ENCODE data around the gene PMFBP1.

PMFBP1 gene, protein sequence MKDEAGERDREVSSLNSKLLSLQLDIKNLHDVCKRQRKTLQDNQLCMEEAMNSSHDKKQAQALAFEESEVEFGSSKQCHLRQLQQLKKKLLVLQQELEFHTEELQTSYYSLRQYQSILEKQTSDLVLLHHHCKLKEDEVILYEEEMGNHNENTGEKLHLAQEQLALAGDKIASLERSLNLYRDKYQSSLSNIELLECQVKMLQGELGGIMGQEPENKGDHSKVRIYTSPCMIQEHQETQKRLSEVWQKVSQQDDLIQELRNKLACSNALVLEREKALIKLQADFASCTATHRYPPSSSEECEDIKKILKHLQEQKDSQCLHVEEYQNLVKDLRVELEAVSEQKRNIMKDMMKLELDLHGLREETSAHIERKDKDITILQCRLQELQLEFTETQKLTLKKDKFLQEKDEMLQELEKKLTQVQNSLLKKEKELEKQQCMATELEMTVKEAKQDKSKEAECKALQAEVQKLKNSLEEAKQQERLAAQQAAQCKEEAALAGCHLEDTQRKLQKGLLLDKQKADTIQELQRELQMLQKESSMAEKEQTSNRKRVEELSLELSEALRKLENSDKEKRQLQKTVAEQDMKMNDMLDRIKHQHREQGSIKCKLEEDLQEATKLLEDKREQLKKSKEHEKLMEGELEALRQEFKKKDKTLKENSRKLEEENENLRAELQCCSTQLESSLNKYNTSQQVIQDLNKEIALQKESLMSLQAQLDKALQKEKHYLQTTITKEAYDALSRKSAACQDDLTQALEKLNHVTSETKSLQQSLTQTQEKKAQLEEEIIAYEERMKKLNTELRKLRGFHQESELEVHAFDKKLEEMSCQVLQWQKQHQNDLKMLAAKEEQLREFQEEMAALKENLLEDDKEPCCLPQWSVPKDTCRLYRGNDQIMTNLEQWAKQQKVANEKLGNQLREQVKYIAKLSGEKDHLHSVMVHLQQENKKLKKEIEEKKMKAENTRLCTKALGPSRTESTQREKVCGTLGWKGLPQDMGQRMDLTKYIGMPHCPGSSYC

DNA sequence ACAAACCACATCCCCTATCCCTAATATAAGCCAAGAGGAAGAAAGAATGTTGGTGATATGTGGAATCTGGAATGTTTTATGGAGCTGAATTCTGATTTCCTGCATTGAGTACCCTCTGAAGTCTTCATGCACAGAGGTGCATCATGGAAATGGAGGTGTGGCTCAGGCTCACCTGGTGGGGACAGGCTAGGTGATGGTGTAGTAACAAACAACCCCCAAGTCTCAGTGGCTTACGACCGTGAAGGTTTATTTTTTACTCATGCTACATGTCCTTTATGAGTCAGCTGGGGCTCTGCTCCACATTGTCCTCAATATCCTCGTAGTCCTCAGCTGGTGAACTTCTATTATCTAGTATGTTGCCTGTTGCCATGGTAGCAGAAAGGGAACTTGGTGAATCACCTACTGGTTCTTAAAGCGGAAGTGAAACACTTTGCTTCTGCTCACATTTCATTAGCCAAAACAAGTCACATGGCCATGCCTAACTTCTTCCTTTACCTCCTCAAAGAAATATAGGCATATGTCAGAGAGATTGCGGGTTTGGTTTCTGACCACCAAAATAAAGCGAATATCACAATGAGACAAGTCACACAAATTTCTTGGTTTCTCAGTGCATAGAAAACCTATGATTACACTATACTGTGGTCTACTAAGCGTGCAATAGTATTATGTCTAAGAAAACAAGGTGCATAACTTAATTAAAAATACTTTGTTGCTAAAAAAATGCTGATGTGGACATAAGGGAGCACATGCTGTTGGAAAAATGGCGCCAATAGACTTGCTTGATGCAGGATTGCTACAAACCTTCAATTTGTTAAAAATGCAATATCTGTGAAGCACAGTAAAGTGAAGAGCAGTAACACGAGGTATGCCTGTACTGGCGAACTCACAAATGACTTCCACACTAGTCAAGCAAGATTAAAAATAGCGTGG lies at the start of gene PMFBP1:
PMFBP1 (minus strand) TSS at position 51 of the 930 bp plus-strand sequence. CDS start 947 bp downstream, outside the sequence.
- DNase-seq: peak; percentile 2

DNA sequence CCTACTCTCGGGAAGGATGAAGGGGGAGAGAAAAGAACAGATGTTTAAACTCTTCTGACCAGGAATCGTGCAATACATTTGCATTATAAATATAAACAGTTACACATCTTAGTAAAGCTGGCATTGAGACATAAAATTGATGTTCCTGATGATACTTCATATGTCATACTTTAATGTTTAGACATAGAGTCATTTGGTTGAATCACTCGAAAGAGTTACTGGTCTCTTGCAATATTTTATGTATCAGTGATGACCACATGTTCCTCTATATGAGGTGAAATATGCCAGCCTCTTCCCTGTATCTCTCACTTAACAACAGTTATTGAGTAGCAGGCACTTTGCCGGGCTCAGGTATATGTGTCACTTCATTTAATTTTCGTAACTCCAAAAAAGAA lies 49.7 kb upstream of the PMFBP1 start:
- no peak for DNase-seq

DNA sequence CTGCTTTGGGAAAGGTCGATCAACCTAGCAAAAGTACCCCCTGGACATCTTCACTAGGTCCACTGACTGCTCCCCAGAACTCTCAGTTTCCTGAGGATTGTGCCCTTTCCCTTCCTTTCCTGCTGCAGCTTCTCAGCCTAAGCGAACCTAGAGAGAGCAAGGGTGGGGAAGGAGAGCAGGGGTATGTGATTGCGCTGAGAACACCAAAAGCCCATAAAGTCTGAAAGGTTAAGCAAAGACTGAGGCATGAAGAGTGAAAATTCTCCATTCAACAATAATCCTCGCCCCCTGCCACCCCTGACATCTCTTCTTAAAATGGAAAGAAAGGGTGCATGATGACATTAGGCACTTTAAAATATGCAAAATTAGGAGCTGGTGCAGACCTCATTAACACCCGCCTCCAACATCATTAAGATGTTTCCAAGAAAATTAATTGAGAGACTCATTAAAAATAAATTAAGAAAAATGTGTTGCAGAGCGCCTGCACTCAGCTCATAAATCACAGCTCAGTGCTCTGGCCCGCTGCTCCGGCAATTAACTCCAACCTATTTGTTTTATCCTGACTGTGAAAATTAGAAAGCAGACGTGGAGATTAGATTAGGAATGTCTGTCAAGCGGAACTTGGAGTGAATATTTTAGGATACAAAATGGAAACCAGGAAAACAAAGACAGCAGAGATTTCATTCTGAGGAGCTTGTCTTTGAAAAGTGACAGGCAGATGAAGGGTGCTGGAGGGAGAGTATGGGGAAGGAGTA lies 49.1 kb upstream of the PMFBP1 start:
- DNase-seq: no peak

DNA sequence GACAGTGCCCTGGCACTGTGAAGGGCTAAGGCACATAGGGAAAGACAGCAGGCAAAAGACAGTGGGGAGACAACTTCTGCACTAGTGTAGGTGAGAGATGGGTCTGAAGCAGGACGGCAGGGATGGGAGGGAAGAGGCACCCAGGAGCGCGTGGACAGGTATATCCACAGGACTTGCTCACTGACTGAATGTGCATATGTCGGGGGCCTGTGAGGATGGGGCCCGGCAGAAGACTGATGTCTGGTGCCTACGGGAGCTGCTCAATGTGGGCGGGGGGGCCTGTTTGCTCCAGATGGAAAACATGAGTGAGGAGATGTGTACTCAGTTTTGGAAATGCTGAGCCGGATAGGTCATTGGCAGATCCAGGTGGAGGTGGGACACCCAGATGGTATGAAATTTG lies 47.3 kb upstream of the PMFBP1 start:
- no peak for DNase-seq

DNA sequence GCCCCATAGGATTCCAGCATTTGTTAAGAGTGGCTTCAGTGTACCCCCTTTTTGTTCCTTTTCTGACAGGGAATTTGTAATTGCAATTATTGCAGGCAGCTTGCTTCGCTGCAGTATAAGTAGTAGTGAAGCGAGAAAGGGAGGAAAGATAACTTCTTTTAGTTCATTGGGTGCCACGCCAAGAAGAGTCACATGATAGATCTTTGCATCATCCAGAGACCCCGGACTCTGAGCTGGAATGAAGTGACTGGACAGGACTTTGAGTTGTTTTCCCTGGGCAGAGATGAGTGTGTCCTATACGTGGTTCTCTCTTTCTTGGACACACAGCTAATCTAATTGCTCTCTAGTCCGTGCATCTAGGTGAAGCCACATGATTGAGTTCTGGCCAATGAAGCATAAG lies 44.8 kb upstream of the PMFBP1 start:
- no peak for DNase-seq

DNA sequence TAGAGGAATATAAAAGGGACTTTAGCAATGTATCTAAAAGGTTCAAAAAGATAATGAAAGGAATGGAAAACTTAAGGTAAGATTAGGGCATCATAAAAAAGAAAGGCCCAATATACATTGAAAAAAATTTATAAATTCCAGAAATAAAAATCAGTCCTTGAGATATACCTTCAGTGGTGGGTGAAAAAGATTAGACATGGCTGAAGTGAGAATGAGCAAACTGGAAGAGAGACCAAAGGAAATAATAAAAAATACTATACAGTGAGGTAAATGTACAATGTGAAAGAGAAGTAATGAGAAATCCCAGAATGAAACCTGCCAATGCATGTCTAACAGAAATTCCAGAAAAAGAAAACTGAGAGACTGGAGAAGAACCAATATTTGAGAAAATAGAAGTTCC lies 42.9 kb upstream of the PMFBP1 start:
- no peak for DNase-seq

DNA sequence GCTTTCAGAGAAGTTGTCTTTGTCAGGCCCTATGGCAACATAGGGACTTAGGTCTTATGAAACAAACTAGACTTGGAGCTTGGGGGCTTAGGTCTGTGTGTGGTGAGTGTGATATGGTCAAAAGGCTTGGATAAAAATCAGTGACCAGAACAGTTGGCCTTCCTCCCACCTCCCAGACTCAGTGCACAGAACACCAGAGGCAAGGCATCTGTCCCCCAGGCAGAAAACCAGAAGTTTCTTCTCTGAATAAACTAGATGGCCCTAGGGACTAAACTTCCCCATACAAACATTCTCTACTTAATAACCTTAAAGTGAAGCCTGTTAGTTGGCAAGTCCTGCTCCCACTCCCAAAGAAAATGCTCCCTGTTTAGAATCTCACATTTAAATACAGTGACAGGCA lies 39.2 kb upstream of the PMFBP1 start:
- no peak for DNase-seq

DNA sequence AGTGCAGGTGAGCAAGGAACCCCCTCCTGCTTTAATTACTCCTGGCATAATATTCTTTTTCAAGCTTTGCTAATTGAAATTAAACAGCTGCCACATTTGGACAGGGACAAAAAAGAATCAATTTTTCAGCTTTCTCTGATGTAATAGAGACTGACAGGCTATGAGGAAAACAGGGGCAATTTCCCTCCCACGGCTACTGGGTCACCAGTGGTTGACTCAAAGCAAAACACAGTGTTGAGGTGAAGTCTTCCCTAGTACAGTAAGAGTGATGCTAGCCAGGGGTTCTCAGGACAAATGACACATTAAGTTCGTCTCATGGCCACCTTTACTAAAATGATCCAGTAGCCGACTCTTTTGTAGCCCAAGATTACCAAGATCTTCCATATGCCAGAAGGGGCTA lies 38.6 kb upstream of the PMFBP1 start:
- no peak for DNase-seq

DNA sequence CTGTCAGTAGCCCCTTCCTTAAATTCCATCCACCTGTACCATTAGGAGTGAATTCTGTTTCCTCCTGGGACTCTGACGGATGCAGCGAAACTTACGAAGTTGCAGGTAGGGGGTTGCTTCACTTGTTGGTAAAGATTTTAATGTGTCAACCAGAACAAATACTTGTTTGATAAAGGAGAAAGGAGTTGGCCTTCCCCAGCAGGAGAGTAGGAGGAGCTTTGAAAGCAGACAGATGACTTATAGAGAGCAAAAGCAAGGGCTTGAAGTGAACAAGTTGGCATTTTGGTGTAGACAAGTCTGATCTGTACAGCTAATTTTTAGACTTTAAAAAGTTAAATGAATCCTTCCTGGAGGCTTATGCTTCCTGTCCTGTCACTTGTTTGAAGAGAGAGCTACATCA lies 38.1 kb upstream of the PMFBP1 start:
- DNase-seq: no peak

DNA sequence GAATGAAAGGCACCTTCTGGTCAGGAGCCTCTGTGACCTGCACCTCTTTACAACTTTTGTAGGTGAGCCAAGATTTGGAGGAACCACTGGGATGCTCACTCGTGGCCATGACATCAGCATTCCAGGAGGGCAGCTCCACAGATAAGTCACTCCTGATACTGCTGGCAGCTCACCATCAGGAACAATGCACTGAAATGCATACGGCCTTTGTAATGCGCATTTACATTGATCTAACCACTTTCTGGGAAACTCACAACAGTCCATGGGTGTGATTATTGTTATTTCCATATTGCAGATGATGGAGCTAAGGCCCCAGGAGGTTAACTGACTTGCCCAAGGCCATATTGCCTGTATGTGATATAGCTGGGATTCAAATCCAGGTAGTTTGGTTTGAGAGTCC lies 34.3 kb upstream of the PMFBP1 start:
- no peak for DNase-seq

DNA sequence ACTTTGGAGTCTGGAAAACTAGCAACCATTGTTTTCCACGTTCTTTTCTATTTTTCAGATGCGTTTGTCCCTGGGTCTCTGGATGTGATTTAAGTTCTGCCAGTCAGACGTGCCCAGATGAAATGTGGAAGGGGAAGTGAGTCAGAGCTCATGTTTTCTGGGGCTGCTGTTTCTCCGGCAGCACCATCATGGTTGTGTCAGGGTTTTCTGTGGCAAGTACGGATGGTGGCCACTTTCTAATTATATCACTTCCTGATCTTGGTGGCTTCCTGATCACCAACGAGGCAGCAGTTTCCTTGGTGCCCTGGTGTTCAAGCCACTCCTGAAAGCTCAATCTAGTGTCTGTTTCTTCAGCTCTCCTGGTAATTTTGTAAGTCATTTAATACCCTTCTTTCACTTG lies 31.4 kb upstream of the PMFBP1 start:
- no peak for DNase-seq

DNA sequence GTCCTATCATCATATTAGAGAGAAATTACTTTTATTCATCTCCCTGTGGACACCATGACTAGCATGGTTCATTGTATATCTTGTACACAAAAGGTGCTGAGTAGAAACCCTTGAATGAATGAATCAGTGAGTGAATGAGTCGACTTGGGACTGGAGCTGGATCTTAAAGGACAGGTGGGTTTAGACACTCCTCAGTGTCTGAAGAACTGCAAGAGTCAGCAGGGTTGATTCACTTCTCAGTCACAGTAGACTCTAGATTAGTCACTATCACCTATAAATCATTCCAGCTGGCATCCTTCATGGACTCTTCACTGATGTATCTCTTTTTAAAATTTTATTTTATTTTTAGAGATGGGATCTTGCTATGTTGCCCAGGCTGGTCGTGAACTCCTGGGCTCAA lies 30.1 kb upstream of the PMFBP1 start:
- DNase-seq: no peak

DNA sequence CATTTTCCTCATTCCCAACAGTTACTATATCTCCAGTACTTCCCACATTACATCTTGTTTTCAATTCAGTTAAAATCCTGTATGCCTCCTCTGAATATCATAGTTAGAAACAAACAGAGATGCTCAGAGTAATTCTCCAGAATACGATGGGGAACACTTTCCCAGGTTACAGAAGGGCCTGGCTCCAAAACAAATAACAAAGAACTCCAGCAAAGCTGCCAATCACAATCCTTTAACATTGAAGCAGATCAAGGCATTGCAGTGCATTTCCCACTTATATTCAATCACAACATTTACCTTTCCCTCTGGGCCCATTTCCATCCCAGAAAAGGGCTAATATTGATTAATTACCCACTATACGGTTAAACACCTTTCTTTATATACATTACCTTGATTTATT lies 29.4 kb upstream of the PMFBP1 start:
- no peak for DNase-seq

DNA sequence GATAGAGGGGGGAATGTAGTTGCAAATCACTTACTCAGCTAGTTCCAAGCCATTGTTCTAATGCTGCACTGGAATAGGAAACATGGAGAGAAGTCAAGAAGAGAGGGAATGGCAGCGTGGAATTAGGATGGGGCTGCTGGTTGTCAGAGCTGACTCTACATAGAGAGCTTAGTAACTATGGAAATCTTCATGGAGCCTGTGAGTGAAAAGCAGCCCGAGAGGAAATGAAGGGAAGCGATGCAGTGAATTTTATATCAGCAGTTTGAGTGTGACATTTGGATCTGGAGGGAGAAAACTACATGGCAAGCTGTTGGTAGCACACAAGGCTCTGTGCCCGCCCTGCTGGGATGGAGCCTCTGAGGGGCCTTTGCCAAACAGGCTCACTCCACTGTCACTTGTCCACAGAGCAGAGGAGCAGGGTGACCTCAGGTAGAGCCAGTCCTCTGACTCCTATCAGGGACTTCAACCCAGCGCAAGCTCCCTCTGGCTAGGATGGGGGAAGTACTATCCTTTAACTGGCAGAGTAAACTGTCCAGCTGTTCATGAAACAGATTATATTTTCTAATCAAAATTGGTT lies 27.9 kb upstream of the PMFBP1 start:
- DNase-seq: no peak

DNA sequence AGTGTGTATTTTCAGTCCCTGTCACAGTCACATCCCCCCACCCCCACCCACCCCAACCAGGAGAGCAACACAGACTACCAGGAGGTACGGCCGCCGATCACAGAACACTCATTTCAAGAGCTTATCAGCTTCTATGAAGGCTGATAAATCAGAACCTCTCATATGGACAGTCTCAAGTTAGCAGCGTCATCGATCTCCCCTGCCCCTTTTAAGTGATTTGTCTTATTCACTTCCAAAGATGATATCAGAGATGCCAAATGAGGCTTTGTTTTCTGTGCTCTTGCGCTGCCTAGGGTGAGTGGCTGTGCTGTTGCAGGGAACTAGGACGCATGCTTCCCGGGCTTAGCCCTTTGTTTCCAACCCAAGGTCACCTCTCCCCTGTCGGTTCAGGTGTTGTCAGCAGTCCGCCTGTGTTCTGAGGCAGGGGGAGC lies 26.8 kb upstream of the PMFBP1 start:
- no peak for DNase-seq

DNA sequence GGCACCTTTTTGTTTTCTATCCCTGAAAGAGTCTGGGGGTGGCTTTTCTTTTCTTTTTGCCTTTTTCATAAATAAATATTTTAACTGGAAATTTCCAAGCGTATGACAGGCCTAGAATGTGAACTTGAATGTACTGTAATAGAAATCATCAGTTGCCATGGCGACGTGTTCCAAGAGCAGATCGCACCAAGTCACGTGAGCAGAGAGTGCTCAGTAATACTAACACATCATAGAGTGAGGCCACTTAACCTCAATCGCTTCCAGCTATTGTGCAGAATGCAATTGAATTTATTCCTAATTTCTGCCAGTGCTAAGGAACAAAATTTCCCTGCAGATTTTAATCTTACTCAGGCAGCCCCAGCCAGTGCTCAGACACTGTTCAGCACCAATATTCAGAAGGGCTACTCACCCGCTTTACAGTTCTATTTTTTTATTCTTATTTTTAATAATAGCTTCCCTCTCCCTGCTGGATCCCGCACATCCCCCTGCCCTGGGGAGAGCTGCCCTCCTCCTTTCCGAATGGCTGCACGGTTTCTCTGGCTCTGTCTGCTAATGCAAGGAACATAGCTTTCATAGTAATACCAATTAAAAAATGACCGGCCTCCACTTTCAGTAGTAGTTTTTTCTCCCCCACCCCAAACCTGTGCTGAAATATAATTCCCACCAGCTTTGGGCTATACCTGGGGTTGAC lies 26.2 kb upstream of the PMFBP1 start:
- no peak for DNase-seq

DNA sequence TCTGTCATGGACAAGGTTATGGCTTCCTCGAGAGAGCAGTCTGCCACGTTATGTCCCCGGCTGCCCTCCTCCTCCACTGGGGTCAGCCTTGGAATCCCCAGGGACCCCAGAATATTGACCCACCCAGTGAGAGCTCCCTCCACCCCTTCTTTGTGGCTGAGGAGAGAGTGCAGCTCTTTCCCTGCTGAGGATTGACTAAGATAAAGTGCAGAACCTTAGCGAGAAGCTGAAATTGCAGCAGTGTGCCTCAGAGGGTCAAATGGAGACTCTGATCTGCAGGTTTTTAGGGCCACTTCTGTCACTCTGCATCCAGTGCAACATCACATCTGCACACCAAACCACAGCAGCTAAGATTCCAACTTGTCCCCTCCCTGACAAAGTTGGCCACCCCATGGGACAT lies 25.6 kb upstream of the PMFBP1 start:
- no peak for DNase-seq

DNA sequence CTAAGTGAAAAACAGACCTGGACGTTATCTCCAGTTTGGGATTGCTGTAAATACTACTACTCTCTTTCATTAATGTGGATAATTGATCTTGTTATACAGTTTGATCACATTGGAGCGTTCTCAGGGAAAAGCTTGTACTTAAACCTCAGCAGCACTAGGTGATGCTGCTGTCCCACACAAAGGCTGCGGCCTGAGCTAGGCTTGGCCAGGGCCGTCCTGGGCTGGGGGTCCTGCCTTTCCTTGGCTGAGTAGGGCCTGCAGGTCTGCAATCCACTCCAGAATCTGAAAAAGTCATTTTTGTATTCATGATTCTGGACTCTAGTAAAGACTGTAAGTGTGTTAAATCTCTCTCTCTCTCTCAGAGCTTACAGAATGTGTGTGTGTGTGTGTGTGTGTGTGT lies 23.7 kb upstream of the PMFBP1 start:
- no peak for DNase-seq

DNA sequence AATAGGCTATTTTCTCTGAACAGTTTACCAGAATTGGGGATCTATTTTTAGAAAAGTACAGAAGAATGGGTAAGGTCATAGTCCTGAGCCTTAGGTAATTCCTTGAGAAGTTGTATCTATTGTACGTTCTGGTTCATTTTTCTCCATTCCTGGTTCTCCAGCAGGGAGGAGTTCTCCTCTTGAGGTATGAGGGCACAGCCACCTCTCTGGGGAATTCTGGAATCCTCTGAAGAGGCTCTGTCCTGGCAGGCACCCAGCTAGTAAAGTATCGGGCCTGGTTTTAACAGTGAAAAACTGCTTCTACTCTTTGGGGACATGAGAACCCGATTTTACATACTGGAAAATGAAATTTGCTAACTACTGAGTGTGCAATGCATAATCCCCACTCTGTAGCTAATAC lies 19.6 kb upstream of the PMFBP1 start:
- DNase-seq: no peak

DNA sequence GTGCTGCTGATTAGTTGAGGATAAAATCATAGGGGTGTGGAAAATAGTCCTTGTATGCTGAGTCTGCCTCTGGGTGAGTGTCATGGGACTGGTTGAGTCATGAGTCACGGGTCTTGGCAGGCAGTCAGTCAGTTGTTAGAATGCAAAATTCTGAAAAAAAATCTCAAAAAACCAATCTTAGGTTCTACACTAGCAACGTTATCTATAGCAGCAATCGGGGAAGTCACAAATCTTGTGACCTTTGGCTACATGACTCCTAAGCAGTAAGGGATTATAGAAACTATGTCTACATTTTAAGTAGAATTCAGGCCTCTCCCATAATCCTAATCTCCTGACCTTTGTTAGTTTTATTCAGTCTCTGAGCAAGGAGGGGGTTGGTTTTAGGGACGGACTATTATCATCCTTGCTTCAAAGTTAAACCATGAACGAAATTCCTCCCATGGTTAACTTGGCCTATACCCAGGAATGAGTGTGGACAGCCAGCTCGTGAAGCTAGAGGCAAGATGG lies 18.0 kb upstream of the PMFBP1 start:
- DNase-seq: no peak

DNA sequence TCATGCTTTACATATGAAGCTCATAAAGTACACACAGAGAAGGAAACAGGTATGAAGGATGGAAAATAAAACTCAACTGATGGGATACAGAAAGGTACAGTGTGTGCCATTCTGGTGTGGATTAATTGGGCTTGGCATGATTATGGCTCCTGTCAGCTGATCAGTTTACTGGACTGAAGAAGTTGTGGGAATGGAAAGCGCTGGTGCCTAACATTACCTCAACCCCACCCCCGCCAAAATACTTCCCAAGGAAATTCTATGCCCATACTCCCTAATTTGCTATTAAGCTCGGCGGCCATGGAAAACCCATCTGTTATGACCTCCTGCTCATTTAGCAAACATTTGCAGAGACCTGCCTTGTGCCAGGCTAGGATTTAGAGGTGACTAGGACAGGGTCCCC lies 16.6 kb upstream of the PMFBP1 start:
- no peak for DNase-seq
